Measurements from ENCODE around the gene ZNF768. TPM values are rescaled to one million over a fixed set of nuclear protein-coding genes. Genes with fewer than 3 reads are reported as not detected.

ZNF768 gene
- total and polyA plus RNA-seq, 2 of the 13 experiments (the other 11 are each of a cell fraction or from before 2014, with no cell fraction given): 26.7 to 34.4 TPM

GRCh38 chr16:30571445-30572322 is 45.3 kb upstream of the ZNF768 start, which contains the start of gene ZNF688 (continued):
- peak; percentile 33; the same call in 1 of the 2 replicates for TF ChIP-seq ZNF639 (CRISPR knock-in tag; conservative IDR thresholded peaks at IDR 0.05)
- 0 out of 2 replicates have a peak, but pooled peaks have one; percentile 55 for TF ChIP-seq TOPORS (CRISPR knock-in tag; IDR thresholded peaks at IDR 0.05)
- TF ChIP-seq FIP1L1 (IDR thresholded peaks at IDR 0.05; ENCODE audit: borderline replicate concordance, insufficient read depth, low read depth, low read length): no peak
- TF ChIP-seq KDM6A (CRISPR knock-in tag; IDR thresholded peaks at IDR 0.05; ENCODE audit: low read depth): no peak
- TF ChIP-seq NPAS2 (CRISPR knock-in tag; IDR thresholded peaks at IDR 0.05; ENCODE audit: borderline replicate concordance): no peak
- TF ChIP-seq FOXO1 (CRISPR knock-in tag; IDR thresholded peaks at IDR 0.05): peak; percentile 12; the same call in 1 of the 2 replicates
- no peak for TF ChIP-seq THAP8 (CRISPR knock-in tag; IDR thresholded peaks at IDR 0.05; ENCODE audit: borderline replicate concordance)
- no peak for TF ChIP-seq KDM4B (CRISPR knock-in tag; IDR thresholded peaks at IDR 0.05)
- TF ChIP-seq ZNF616 (CRISPR knock-in tag; IDR thresholded peaks at IDR 0.05; ENCODE audit: low read depth): peak; percentile 58; the same call in 1 of the 2 replicates
- no peak for TF ChIP-seq ZNF251 (CRISPR knock-in tag; IDR thresholded peaks at IDR 0.05)
- TF ChIP-seq, protein P1, sequence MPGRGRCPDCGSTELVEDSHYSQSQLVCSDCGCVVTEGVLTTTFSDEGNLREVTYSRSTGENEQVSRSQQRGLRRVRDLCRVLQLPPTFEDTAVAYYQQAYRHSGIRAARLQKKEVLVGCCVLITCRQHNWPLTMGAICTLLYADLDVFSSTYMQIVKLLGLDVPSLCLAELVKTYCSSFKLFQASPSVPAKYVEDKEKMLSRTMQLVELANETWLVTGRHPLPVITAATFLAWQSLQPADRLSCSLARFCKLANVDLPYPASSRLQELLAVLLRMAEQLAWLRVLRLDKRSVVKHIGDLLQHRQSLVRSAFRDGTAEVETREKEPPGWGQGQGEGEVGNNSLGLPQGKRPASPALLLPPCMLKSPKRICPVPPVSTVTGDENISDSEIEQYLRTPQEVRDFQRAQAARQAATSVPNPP (CRISPR knock-in tag; IDR thresholded peaks at IDR 0.05): no peak; the same call in 1 of the 2 replicates
- no peak for TF ChIP-seq FOSL1 (CRISPR knock-in tag; IDR thresholded peaks at IDR 0.05; ENCODE audit: borderline replicate concordance)
- peak; percentile 81; the same call in 1 of the 2 replicates for TF ChIP-seq YEATS4 (CRISPR knock-in tag; IDR thresholded peaks at IDR 0.05; ENCODE audit: borderline replicate concordance)
- TF ChIP-seq FOXO4 (CRISPR knock-in tag; conservative IDR thresholded peaks at IDR 0.05): no peak
- no peak for TF ChIP-seq ATRX (CRISPR knock-in tag; IDR thresholded peaks at IDR 0.05; ENCODE audit: borderline replicate concordance)
- TF ChIP-seq FOXP4 (CRISPR knock-in tag; IDR thresholded peaks at IDR 0.05): 0 out of 2 replicates have a peak, but pooled peaks have one; percentile 20
- peak; percentile 49; the same call in 1 of the 2 replicates for TF ChIP-seq ZNF768 (CRISPR knock-in tag; IDR thresholded peaks at IDR 0.05)
- TF ChIP-seq JARID2 (CRISPR knock-in tag; IDR thresholded peaks at IDR 0.05; ENCODE audit: insufficient replicate concordance): no peak
- TF ChIP-seq ZFAT (CRISPR knock-in tag; conservative IDR thresholded peaks at IDR 0.05): no peak
- no peak; the same call in 1 of the 2 replicates for TF ChIP-seq ZNF34 (CRISPR knock-in tag; IDR thresholded peaks at IDR 0.05; ENCODE audit: borderline replicate concordance)
- TF ChIP-seq ZNF703 (CRISPR knock-in tag; IDR thresholded peaks at IDR 0.05; ENCODE audit: borderline replicate concordance): no peak
- TF ChIP-seq ZBTB1 (CRISPR knock-in tag; IDR thresholded peaks at IDR 0.05; ENCODE audit: borderline replicate concordance): no peak

All from HepG2 (cell line).